HepG2 (cell line): ENCODE measurements around the gene GKN1. TPM values are rescaled to one million over a fixed set of nuclear protein-coding genes. Genes with fewer than 3 reads are reported as not detected.

Source experiments
- ADNP ChIP-seq: sonication (generic); formaldehyde crosslinking; IDR thresholded peaks from 2 replicates; pipeline ENCODE4 v1.4.0; 2020; ENCODE audit warnings: missing genetic modification reagents
- CHD2 ChIP-seq: IDR thresholded peaks from 2 replicates; pipeline ENCODE4 v1.6.1; 2011; ENCODE audit warnings: low read depth, low read length, improper control_type of control experiment
- DR1 ChIP-seq: sonication (generic); formaldehyde crosslinking; IDR thresholded peaks from 2 replicates; pipeline ENCODE4 v1.8.0; 2021; ENCODE audit warnings: mild to moderate bottlenecking, missing genetic modification reagents, inconsistent platforms
- ETV5 ChIP-seq: IDR thresholded peaks from 2 replicates; pipeline ENCODE4 v1.6.1; 2018; ENCODE audit warnings: missing biosample characterization, missing genetic modification reagents, inconsistent platforms, borderline replicate concordance
- HES4 ChIP-seq: sonication (generic); formaldehyde crosslinking; IDR thresholded peaks from 2 replicates; pipeline ENCODE4 v1.9.0; 2021; ENCODE audit warnings: mild to moderate bottlenecking, missing genetic modification reagents, borderline replicate concordance
- HNRNPH1 ChIP-seq: fragments of 200-400 bp; formaldehyde crosslinking; optimal IDR thresholded peaks from 2 replicates; pipeline ENCODE3; 2017; ENCODE audit warnings: mild to moderate bottlenecking, low read depth, low read length
- KDM5B ChIP-seq: sonication (generic); formaldehyde crosslinking; IDR thresholded peaks from 2 replicates; pipeline ENCODE4 v1.4.0; 2020; ENCODE audit warnings: missing genetic modification reagents, mild to moderate bottlenecking, borderline replicate concordance
- MEIS1 ChIP-seq: sonication (generic); formaldehyde crosslinking; IDR thresholded peaks from 2 replicates; pipeline ENCODE4 v1.9.0; 2021; ENCODE audit warnings: mild to moderate bottlenecking, missing genetic modification reagents, moderate library complexity, borderline replicate concordance
- NFATC3 ChIP-seq: sonication (generic); formaldehyde crosslinking; IDR thresholded peaks from 2 replicates; pipeline ENCODE4 v1.5.1; 2020; ENCODE audit warnings: mild to moderate bottlenecking, missing genetic modification reagents
- PPARG ChIP-seq: conservative IDR thresholded peaks from 2 replicates; pipeline ENCODE4 v1.6.1; 2016; ENCODE audit warnings: missing biosample characterization, missing genetic modification reagents
- RAD21 ChIP-seq: fragments of 450-650 bp; formaldehyde crosslinking; IDR thresholded peaks from 2 replicates; pipeline ENCODE4 v1.5.0; 2020; ENCODE audit warnings: mild to moderate bottlenecking
- RBM39 ChIP-seq: fragments of 200-400 bp; formaldehyde crosslinking; IDR thresholded peaks from one replicate; pipeline ENCODE4 v1.6.1; 2018; ENCODE audit warnings: antibody characterized with exemption, mild to moderate bottlenecking, low read depth, low read length; ENCODE audit not compliant: poor library complexity, severe bottlenecking
- RXRA ChIP-seq: sonication (generic); formaldehyde crosslinking; IDR thresholded peaks from 2 replicates; pipeline ENCODE4 v1.5.1; 2020; ENCODE audit warnings: missing genetic modification reagents
- RXRB ChIP-seq: IDR thresholded peaks from 2 replicates; pipeline ENCODE4 v1.6.1; 2016; ENCODE audit warnings: borderline replicate concordance, missing genetic modification reagents, missing compliant biosample characterization
- SALL1 ChIP-seq: sonication (generic); formaldehyde crosslinking; IDR thresholded peaks from 2 replicates; pipeline ENCODE4 v1.8.0; 2022; ENCODE audit warnings: mild to moderate bottlenecking, missing genetic modification reagents
- SMAD3 ChIP-seq: sonication (generic); formaldehyde crosslinking; IDR thresholded peaks from 2 replicates; pipeline ENCODE4 v1.4.0; 2020; ENCODE audit warnings: missing genetic modification reagents
- SRSF1 ChIP-seq: fragments of 200-400 bp; formaldehyde crosslinking; optimal IDR thresholded peaks from 2 replicates; pipeline ENCODE3; 2017; ENCODE audit warnings: mild to moderate bottlenecking, low read depth, low read length, moderate library complexity
- SRSF9 ChIP-seq: fragments of 200-400 bp; formaldehyde crosslinking; IDR thresholded peaks from 2 replicates; pipeline ENCODE4 v1.6.1; 2018; ENCODE audit warnings: borderline replicate concordance, mild to moderate bottlenecking, low read depth, low read length; ENCODE audit not compliant: insufficient read depth, poor library complexity, severe bottlenecking
- ZGPAT ChIP-seq: IDR thresholded peaks from 2 replicates; pipeline ENCODE4 v1.6.1; 2016; ENCODE audit warnings: mild to moderate bottlenecking
- ZNF260 ChIP-seq: sonication (generic); formaldehyde crosslinking; IDR thresholded peaks from 2 replicates; pipeline ENCODE4 v1.4.0; 2020; ENCODE audit warnings: missing genetic modification reagents, low read depth, mild to moderate bottlenecking, borderline replicate concordance
- ZNF362 ChIP-seq: sonication (generic); formaldehyde crosslinking; IDR thresholded peaks from 2 replicates; pipeline ENCODE4 v1.4.0; 2020; ENCODE audit warnings: missing genetic modification reagents, mild to moderate bottlenecking, borderline replicate concordance
- ZNF652 ChIP-seq: IDR thresholded peaks from 2 replicates; pipeline ENCODE4 v1.6.1; 2016; ENCODE audit warnings: low read depth, borderline replicate concordance
- ZNF703 ChIP-seq: sonication (generic); formaldehyde crosslinking; IDR thresholded peaks from 2 replicates; pipeline ENCODE4 v1.5.1; 2020; ENCODE audit warnings: missing genetic modification reagents, mild to moderate bottlenecking, moderate library complexity, borderline replicate concordance
- ZNF775 ChIP-seq: sonication (generic); formaldehyde crosslinking; IDR thresholded peaks from 2 replicates; pipeline ENCODE4 v1.4.0; 2020; ENCODE audit warnings: missing genetic modification reagents, mild to moderate bottlenecking, moderate library complexity, borderline replicate concordance
- ZNF780A ChIP-seq: sonication (generic); formaldehyde crosslinking; IDR thresholded peaks from 2 replicates; pipeline ENCODE4 v1.8.0; 2022; ENCODE audit warnings: mild to moderate bottlenecking, missing genetic modification reagents, moderate library complexity
- ZNF782 ChIP-seq: sonication (generic); formaldehyde crosslinking; IDR thresholded peaks from 2 replicates; pipeline ENCODE4 v1.4.0; 2020; ENCODE audit warnings: missing genetic modification reagents, mild to moderate bottlenecking, borderline replicate concordance
- polyA plus RNA-seq, 8 experiments: library from polyadenylated mRNA; depleted of rRNA in 3 of 8; stranded (reverse) in 7 of 8; unstranded in 1 of 8; fragments of >200 nt; fragmentation: Illumina TruSeq in 4 of 8; extraction: Trizol in 4 of 8; gene quantifications; 2 replicates each; pipeline versions ENCODE4 v1.2.1 to v1.2.3, GENCODE V29; 2011 to 2016; ENCODE audit warnings: low read depth in 4 of 8, missing spikeins in 1 of 8, mixed read lengths in 1 of 8; ENCODE audit not compliant: insufficient read depth in 1 of 8
- total RNA-seq, 5 experiments: library from RNA; depleted of rRNA; stranded (reverse); fragments of >200 nt; fragmentation: Illumina TruSeq; extraction: Trizol; gene quantifications; 2 replicates each; pipeline ENCODE4 v1.2.3, GENCODE V29; 2016; ENCODE audit warnings: low read depth in 1 of 5
- TF ChIP-seq, protein P1 (sequence below): sonication (generic); formaldehyde crosslinking; IDR thresholded peaks from 2 replicates; pipeline ENCODE4 v1.8.1; 2022; ENCODE audit warnings: mild to moderate bottlenecking, missing genetic modification reagents

The GKN1 gene
- total and polyA plus RNA-seq, 2 of the 13 experiments (the other 11 are each of a cell fraction or from before 2014, with no cell fraction given): not detected

- TF ChIP-seq SRSF9 (no peak), CHD2 (no peak), ZNF703 (CRISPR knock-in tag) (no peak), ZNF782 (CRISPR knock-in tag) (no peak; the same call in 1 of the 2 replicates), RXRB (CRISPR knock-in tag) (peak; percentile 61; the same call in 1 of the 2 replicates), KDM5B (peak; percentile 88), SALL1 (CRISPR knock-in tag) (peak; percentile 67), ADNP (no peak), ZGPAT (peak; percentile 38; the same call in 1 of the 2 replicates), DR1 (CRISPR knock-in tag) (no peak), RAD21 (CRISPR knock-in tag) (peak; percentile 35), SMAD3 (no peak), ZNF260 (CRISPR knock-in tag) (no peak), HES4 (CRISPR knock-in tag) (peak; percentile 74; the same call in 1 of the 2 replicates), RBM39 (peak; percentile 23), ZNF362 (no peak), ETV5 (0 out of 2 replicates have a peak, but pooled peaks have one; percentile 31), RXRA (CRISPR knock-in tag) (peak; percentile 93), SRSF1 (peak; percentile 63), NFATC3 (CRISPR knock-in tag) (no peak), ZNF652 (CRISPR knock-in tag) (no peak), ZNF775 (no peak), MEIS1 (CRISPR knock-in tag) (no peak), ZNF780A (CRISPR knock-in tag) (no peak), PPARG (CRISPR knock-in tag) (no peak), HNRNPH1 (no peak)
- TF ChIP-seq, protein P1, sequence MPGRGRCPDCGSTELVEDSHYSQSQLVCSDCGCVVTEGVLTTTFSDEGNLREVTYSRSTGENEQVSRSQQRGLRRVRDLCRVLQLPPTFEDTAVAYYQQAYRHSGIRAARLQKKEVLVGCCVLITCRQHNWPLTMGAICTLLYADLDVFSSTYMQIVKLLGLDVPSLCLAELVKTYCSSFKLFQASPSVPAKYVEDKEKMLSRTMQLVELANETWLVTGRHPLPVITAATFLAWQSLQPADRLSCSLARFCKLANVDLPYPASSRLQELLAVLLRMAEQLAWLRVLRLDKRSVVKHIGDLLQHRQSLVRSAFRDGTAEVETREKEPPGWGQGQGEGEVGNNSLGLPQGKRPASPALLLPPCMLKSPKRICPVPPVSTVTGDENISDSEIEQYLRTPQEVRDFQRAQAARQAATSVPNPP: no peak
These were observed 38.9 kb downstream of the GKN1 start, which contains the start of gene ANTXR1 (continued) for GRCh38 chr2:69013142-69013839.
